Mesendoderm (in vitro differentiated cells): ENCODE results near the gene C2orf76.

Experiments
- DNase-seq: peaks from one replicate; pipeline ENCODE4 v3.0.0; 2013
- H2AK5ac ChIP-seq: 2 replicates; pipeline ENCODE4 v1.6.1; 2013; ENCODE audit warnings: low read length, inconsistent platforms
- H2BK120ac ChIP-seq: 2 replicates; pipeline ENCODE4 v1.6.1; 2013; ENCODE audit warnings: low read depth, mild to moderate bottlenecking, low read length, moderate library complexity, mixed read lengths
- H2BK15ac ChIP-seq: replicated peaks from 2 replicates; pipeline ENCODE4 v1.6.1; 2013; ENCODE audit warnings: low read depth, mild to moderate bottlenecking, moderate library complexity
- H2BK5ac ChIP-seq: 2 replicates; pipeline ENCODE4 v1.6.1; 2013; ENCODE audit warnings: low read length, inconsistent platforms
- H3K18ac ChIP-seq: 2 replicates; pipeline ENCODE4 v1.6.1; 2013; ENCODE audit warnings: mild to moderate bottlenecking, low read length, mixed read lengths
- H3K23ac ChIP-seq: one replicate; pipeline ENCODE4 v1.6.1; 2013; ENCODE audit warnings: low read length
- H3K27ac ChIP-seq: 2 replicates; pipeline ENCODE4 v1.5.1; 2013; ENCODE audit warnings: low read depth, mild to moderate bottlenecking, inconsistent platforms, low read length, moderate library complexity
- H3K27me3 ChIP-seq: 2 replicates; pipeline ENCODE4 v1.6.1; 2013; ENCODE audit warnings: low read length, control low read depth, mild to moderate bottlenecking, inconsistent platforms; ENCODE audit not compliant: insufficient read depth, poor library complexity
- H3K36me3 ChIP-seq: 2 replicates; pipeline ENCODE4 v1.6.1; 2013; ENCODE audit warnings: low read length, inconsistent platforms; ENCODE audit not compliant: control insufficient read depth, insufficient read depth
- H3K4ac ChIP-seq: one replicate; pipeline ENCODE4 v1.6.1; 2013; ENCODE audit warnings: low read depth, mild to moderate bottlenecking, low read length, moderate library complexity
- H3K4me1 ChIP-seq: 2 replicates; pipeline ENCODE4 v1.6.1; 2013; ENCODE audit warnings: low read depth, low read length, inconsistent platforms; ENCODE audit not compliant: control insufficient read depth
- H3K4me2 ChIP-seq: 2 replicates; pipeline ENCODE4 v1.6.1; 2013; ENCODE audit warnings: low read length
- H3K4me3 ChIP-seq: 2 replicates; pipeline ENCODE4 v1.5.1; 2013; ENCODE audit warnings: mild to moderate bottlenecking, low read length
- H3K56ac ChIP-seq: one replicate; pipeline ENCODE4 v1.6.1; 2013; ENCODE audit warnings: low read length
- H3K79me1 ChIP-seq: 2 replicates; pipeline ENCODE4 v1.6.1; 2013; ENCODE audit warnings: low read length, inconsistent platforms
- H3K79me2 ChIP-seq: 2 replicates; pipeline ENCODE4 v1.6.1; 2013; ENCODE audit warnings: mild to moderate bottlenecking, low read length; ENCODE audit not compliant: control insufficient read depth, insufficient read depth
- H3K9ac ChIP-seq: 2 replicates; pipeline ENCODE4 v1.6.1; 2013; ENCODE audit warnings: low read length, inconsistent platforms
- H4K5ac ChIP-seq: one replicate; pipeline ENCODE4 v1.6.1; 2013; ENCODE audit warnings: low read length
- H4K8ac ChIP-seq: one replicate; pipeline ENCODE4 v1.6.1; 2013; ENCODE audit warnings: low read depth, mild to moderate bottlenecking, control low read depth, low read length, moderate library complexity
- whole genome bisulfite sequencing: extraction: QIAGEN DNeasy Blood & Tissue Kit; methylation state at CpG from one replicate; pipeline ENCODE4 v1.1.7; 2013; ENCODE audit warnings: low lambda C conversion rate, missing lambda C conversion rate; ENCODE audit not compliant: insufficient coverage; ENCODE audit errors: extremely low coverage; 5-methylcytosine and 5-hydroxymethylcytosine counted together

The C2orf76 gene

DNA sequence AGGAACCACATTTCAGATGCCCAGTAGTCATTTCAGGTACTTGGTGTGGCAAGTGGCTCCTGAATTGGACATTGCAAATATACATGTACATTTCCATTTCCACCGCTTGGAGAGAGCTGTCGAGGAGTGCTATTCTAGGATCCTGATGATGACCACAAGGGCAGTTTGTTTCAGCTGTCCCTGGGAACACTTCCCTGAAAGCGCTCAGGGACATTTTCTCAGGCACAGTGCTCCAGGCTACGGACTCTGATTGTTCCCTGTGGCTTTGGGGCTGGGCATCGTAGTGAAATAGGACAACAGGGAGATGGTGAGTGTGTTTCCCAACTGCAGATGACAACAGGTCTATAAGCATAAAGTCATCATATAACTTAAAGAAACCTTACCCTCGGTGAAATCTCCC lies 3.2 kb upstream of the C2orf76 start:
- no peak overlapping the region for H2BK5ac ChIP-seq
- H3K56ac ChIP-seq, result no peak overlapping the region
- no peak overlapping the region for H2AK5ac ChIP-seq
- H3K18ac ChIP-seq, result no peak overlapping the region
- H2BK120ac ChIP-seq, result no peak overlapping the region
- peaks cover 31% of the 10 kb centered on the region for H3K36me3 ChIP-seq
- H3K79me2 ChIP-seq, result peaks cover 31% of the 10 kb centered on the region
- no peak overlapping the region for H3K23ac ChIP-seq
- no peak overlapping the region for H4K8ac ChIP-seq
- no peak overlapping the region for H3K4me3 ChIP-seq
- H3K27ac ChIP-seq, result no peak overlapping the region
- H2BK15ac ChIP-seq, result no peak overlapping the region
- no peak overlapping the region for H3K4ac ChIP-seq
- H3K9ac ChIP-seq, result no peak overlapping the region
- H3K27me3 ChIP-seq, result no peaks in the 10 kb centered on the region
- no CpG with 5 or more reads among the region's 6 CpGs for WGBS
- peaks cover 4% of the 10 kb centered on the region for H3K4me1 ChIP-seq
- no peak overlapping the region for H4K5ac ChIP-seq
- H3K79me1 ChIP-seq, result peaks cover 22% of the 10 kb centered on the region
- no peak for DNase-seq
- H3K4me2 ChIP-seq, result no peak overlapping the region

DNA sequence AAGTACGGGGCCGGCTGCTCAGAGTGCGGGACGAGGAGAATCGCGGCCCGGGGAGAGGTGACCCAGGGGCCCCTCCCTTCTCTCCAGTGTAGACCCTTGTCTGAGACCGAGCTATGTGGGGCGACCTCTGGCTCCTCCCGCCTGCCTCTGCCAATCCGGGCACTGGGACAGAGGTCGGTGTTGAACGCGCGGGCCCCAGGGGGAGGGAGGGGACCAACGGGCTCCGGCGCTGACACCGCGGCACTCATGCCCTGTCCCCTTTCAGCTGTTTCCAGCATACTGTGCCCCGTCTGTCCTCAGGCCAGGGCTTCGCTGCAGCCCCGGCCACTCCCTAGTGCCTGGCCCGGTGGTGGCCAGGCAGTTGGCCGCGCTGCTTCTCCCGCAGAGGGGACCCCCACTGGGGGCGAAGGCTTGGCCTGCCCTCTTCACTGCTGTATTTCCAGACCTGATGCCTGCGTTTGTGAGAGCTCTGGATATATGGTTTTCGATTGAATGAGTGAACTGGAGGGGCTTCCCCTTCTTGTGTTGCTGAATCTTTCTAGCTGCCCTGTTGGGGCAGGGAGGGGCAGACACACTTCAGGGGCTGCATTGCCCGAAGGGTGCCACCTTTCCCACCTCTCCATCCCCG lies 952 bp upstream of the C2orf76 start:
- H3K4ac ChIP-seq, result no peak overlapping the region
- no CpG with 5 or more reads among the region's 32 CpGs for WGBS
- H2BK120ac ChIP-seq, result no peak overlapping the region
- peaks cover 31% of the 10 kb centered on the region for H3K79me2 ChIP-seq
- peak overlapping the region; percentile 92 for H3K56ac ChIP-seq
- H2BK5ac ChIP-seq, result peak overlapping the region; percentile 81
- peak overlapping the region; percentile 93 for H3K4me2 ChIP-seq
- H3K9ac ChIP-seq, result peak overlapping the region; percentile 88
- H4K5ac ChIP-seq, result no peak overlapping the region
- no peak overlapping the region for H2AK5ac ChIP-seq
- H3K23ac ChIP-seq, result peak overlapping the region; percentile 72
- peaks cover 23% of the 10 kb centered on the region for H3K36me3 ChIP-seq
- peak overlapping the region; percentile 89 for H3K18ac ChIP-seq
- peak overlapping the region; percentile 52 for H3K4me3 ChIP-seq
- H3K4me1 ChIP-seq, result peaks cover 5% of the 10 kb centered on the region
- H3K27ac ChIP-seq, result peak overlapping the region; percentile 67
- no peak overlapping the region for H2BK15ac ChIP-seq
- H3K27me3 ChIP-seq, result no peaks in the 10 kb centered on the region
- peak; percentile 76 for DNase-seq
- H3K79me1 ChIP-seq, result peaks cover 22% of the 10 kb centered on the region
- no peak overlapping the region for H4K8ac ChIP-seq

DNA sequence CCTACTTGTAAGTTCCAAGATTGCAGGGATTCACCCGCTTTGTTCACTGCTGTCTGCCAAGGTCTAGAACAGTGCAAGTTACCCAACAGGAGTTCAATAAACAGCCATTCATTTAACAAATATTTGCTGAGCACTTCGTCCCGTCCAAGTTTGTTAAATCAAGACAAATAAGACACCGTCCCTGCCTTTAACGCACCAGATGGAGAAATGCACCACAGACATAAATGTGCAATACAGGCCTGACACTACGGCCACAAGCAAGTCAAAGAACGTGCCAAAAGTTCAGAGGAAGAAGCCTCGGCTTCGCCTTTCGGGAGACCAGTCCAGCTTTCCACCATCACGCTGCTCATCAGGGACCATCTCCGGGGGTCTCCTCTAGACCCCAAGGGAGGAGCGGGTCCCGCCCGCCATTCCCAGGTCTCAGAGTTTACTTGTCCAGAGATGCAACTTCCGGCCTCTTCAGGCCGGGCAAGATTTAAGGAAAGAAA lies 429 bp downstream of the C2orf76 start:
- peaks cover 31% of the 10 kb centered on the region for H3K79me2 ChIP-seq
- H3K27ac ChIP-seq, result peak overlapping the region; percentile 18
- no peak overlapping the region for H2BK15ac ChIP-seq
- H2AK5ac ChIP-seq, result no peak overlapping the region
- no peak overlapping the region for H4K8ac ChIP-seq
- H3K4me3 ChIP-seq, result peak overlapping the region; percentile 55
- H3K23ac ChIP-seq, result no peak overlapping the region
- peaks cover 22% of the 10 kb centered on the region for H3K79me1 ChIP-seq
- no peak overlapping the region for H2BK120ac ChIP-seq
- no peaks in the 10 kb centered on the region for H3K27me3 ChIP-seq
- peaks cover 13% of the 10 kb centered on the region for H3K36me3 ChIP-seq
- no peak overlapping the region for H4K5ac ChIP-seq
- H3K56ac ChIP-seq, result peak overlapping the region; percentile 87
- H3K4me1 ChIP-seq, result peaks cover 5% of the 10 kb centered on the region
- DNase-seq, result no peak
- no peak overlapping the region for H2BK5ac ChIP-seq
- no CpG with 5 or more reads among the region's 17 CpGs for WGBS
- peak overlapping the region; percentile 96 for H3K4ac ChIP-seq
- H3K4me2 ChIP-seq, result peak overlapping the region; percentile 75
- H3K9ac ChIP-seq, result peak overlapping the region; percentile 90
- H3K18ac ChIP-seq, result peak overlapping the region; percentile 82

DNA sequence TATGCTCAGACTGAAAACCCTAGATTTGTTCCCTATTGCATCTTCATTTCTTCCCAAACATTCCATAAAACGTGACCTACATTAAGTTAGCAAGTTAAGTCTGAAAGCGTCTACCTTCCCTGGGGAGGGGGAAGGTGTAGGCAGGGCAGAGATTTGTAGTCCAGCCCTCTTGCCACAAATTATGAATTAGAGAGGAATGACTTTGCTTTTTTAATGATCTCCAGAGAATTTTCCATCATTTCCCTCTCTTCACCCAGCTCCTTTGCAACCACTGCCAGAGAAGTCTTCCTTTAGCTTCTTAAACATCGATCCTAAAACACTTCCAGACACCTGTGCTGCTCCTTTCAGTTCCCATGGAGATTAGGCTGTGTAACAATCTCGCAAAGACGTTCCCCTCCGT lies 1.2 kb downstream of the C2orf76 start:
- no peak overlapping the region for H2AK5ac ChIP-seq
- H3K79me2 ChIP-seq, result peaks cover 31% of the 10 kb centered on the region
- no peak overlapping the region for H4K8ac ChIP-seq
- H2BK120ac ChIP-seq, result no peak overlapping the region
- H3K4me2 ChIP-seq, result peak overlapping the region; percentile 75
- no peak overlapping the region for H3K27ac ChIP-seq
- no peak overlapping the region for H3K4ac ChIP-seq
- no peak for DNase-seq
- no peaks in the 10 kb centered on the region for H3K27me3 ChIP-seq
- H3K23ac ChIP-seq, result no peak overlapping the region
- H3K4me3 ChIP-seq, result no peak overlapping the region
- peaks cover 21% of the 10 kb centered on the region for H3K79me1 ChIP-seq
- H4K5ac ChIP-seq, result no peak overlapping the region
- WGBS, result no CpG with 5 or more reads among the region's 6 CpGs
- peaks cover 5% of the 10 kb centered on the region for H3K4me1 ChIP-seq
- no peak overlapping the region for H2BK15ac ChIP-seq
- no peak overlapping the region for H2BK5ac ChIP-seq
- peak overlapping the region; percentile 90 for H3K9ac ChIP-seq
- H3K36me3 ChIP-seq, result peaks cover 9% of the 10 kb centered on the region
- peak overlapping the region; percentile 87 for H3K56ac ChIP-seq
- H3K18ac ChIP-seq, result no peak overlapping the region

DNA sequence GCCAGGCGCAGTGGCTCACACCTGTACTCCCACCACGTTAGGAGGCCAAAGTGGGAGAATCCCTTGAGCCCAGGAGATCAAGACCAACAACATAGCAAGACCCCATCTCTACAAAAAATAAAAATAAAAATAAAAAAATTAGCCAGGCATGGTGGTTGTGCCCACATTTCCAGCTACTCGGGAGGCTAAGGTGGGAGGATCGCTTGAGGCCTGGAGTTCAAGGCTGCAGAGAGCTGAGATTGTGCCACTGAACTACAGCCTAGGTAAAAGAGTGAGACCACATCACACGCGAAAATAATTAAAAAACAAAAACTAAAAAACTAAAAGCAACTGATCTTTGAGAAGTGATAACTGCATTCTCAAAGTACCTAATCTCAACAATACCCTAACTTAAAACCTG lies 1.8 kb downstream of the C2orf76 start:
- no peak for DNase-seq
- Histone ChIP-seq H4K5ac (no peak overlapping the region), H2BK5ac (no peak overlapping the region), H3K36me3 (peaks cover 6% of the 10 kb centered on the region), H3K79me2 (peaks cover 31% of the 10 kb centered on the region), H2BK120ac (no peak overlapping the region), H3K4me2 (no peak overlapping the region), H3K23ac (no peak overlapping the region), H2AK5ac (no peak overlapping the region), H3K18ac (no peak overlapping the region), H3K9ac (no peak overlapping the region), H3K4ac (no peak overlapping the region), H2BK15ac (no peak overlapping the region), H3K79me1 (peaks cover 19% of the 10 kb centered on the region), H3K4me3 (no peak overlapping the region), H3K27me3 (no peaks in the 10 kb centered on the region), H3K27ac (no peak overlapping the region), H4K8ac (no peak overlapping the region), H3K56ac (no peak overlapping the region), H3K4me1 (peaks cover 5% of the 10 kb centered on the region)
- no CpG with 5 or more reads among the region's 6 CpGs for WGBS
